Vagina (tissue), 2 donors: ENCODE results near the gene EPHA3.

Experiments
- POLR2A ChIP-seq, 2 donors: fragments of 450-650 bp; IDR thresholded peaks; one replicate each; pipeline ENCODE4 v1.6.1; 2017; ENCODE audit warnings: antibody characterized with exemption in 2 of 2, mild to moderate bottlenecking in 2 of 2, moderate library complexity in 2 of 2
- POLR2AphosphoS5 ChIP-seq, 2 donors: sonication (generic); formaldehyde crosslinking; IDR thresholded peaks; one replicate each; pipeline ENCODE4 v1.9.0; 2017; ENCODE audit warnings: antibody characterized with exemption in 2 of 2, mild to moderate bottlenecking in 2 of 2, low read depth in 1 of 2; ENCODE audit not compliant: insufficient read depth in 1 of 2
- TF ChIP-seq, protein P1 (sequence below), 3 experiments: fragments of 450-650 bp in 2 of 3; fragments of 200-600 bp in 1 of 3; sonication (generic) in 1 of 3; IDR thresholded peaks; one replicate each; pipeline ENCODE4 v1.5.1; 2017 to 2019; ENCODE audit warnings: antibody characterized with exemption in 3 of 3, mild to moderate bottlenecking in 2 of 3, moderate library complexity in 2 of 3

DNA sequence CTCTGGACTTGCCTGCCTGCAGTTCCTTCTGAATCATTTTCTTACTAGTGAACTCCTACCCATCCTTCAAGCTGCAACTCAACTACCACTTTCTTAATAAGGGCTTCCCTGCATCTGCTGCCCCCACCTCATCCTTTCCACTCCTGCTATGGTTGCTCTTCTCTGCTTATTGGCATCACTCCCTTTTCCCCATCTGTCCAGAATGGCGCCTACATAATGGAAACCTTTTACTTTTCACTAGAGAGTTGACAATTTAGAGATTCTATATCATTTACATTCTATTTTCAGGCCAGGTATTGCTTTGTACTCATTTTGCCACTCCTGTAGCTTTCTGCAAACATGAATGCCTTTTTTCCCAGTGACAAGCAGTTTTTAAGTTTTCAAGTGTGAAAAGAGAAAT lies 1.9 kb upstream of the EPHA3 start:
- no peak for TF ChIP-seq POLR2A (IDR thresholded peaks at IDR 0.05)
- TF ChIP-seq POLR2AphosphoS5 (IDR thresholded peaks at IDR 0.05; ENCODE audit: insufficient read depth in 1 of 2, low read depth in 1 of 2), result no peak
- TF ChIP-seq, protein P1, sequence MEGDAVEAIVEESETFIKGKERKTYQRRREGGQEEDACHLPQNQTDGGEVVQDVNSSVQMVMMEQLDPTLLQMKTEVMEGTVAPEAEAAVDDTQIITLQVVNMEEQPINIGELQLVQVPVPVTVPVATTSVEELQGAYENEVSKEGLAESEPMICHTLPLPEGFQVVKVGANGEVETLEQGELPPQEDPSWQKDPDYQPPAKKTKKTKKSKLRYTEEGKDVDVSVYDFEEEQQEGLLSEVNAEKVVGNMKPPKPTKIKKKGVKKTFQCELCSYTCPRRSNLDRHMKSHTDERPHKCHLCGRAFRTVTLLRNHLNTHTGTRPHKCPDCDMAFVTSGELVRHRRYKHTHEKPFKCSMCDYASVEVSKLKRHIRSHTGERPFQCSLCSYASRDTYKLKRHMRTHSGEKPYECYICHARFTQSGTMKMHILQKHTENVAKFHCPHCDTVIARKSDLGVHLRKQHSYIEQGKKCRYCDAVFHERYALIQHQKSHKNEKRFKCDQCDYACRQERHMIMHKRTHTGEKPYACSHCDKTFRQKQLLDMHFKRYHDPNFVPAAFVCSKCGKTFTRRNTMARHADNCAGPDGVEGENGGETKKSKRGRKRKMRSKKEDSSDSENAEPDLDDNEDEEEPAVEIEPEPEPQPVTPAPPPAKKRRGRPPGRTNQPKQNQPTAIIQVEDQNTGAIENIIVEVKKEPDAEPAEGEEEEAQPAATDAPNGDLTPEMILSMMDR (IDR thresholded peaks at IDR 0.05), result no peak
